Measurements from ENCODE around the gene MEDAG. TPM values are rescaled to one million over a fixed set of nuclear protein-coding genes. Genes with fewer than 3 reads are reported as not detected.

The MEDAG gene
- total RNA-seq, 1 experiment from 2014 or later: 0.67 TPM

DNA sequence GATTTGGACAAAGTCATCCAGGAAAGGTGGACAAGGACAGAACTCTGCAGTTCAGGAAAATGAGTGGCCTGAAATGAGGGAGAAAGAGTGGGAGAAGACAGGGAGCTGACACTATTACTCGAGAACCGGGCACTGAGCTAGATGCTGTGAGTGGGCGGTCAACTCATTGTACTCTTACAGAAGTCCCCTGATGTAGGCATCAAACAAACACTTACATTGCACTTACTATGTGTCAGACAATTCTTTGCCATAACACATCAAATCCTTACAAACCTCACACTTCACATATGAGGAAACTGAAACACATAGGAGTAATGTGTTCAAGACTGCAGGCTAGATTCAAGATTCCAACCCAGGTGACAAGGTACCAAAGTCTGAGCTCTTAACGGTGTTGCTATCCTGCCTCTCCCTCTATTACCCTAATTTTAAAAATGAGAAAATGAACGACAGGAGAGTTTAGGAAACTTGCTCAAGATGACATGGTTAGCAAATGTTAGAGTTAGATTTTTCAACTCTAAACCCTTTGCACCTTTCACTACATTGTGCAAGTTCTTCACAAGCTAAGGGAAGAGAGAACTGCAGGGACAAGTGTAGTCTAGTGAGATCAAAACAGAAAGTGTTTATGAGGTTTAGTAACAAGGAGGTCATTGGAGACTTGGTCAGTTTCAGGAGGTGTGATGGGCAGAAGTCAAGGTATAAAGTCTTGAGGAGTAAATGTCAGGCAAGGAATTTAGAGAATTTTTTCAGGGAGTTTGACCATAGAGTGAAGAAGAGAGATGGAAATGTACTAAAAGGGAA is 4.9 kb upstream of the MEDAG start:
- H3K4me3 ChIP-seq (ENCODE audit: low read depth in 2 of 2, low read length in 2 of 2): no peak overlapping the region
- peaks cover 15% of the 10 kb centered on the region for H3K27me3 ChIP-seq (ENCODE audit: control insufficient read depth, insufficient read depth, low read length)
- TF ChIP-seq TCF7L2 (IDR thresholded peaks at IDR 0.05; ENCODE audit: low read depth, low read length) (no peak), SIN3A (IDR thresholded peaks at IDR 0.05; ENCODE audit: borderline replicate concordance, insufficient read depth, low read depth, low read length) (no peak), POLR2AphosphoS5 (IDR thresholded peaks at IDR 0.05; ENCODE audit: low read depth, low read length) (no peak)
- TF ChIP-seq, protein P1, sequence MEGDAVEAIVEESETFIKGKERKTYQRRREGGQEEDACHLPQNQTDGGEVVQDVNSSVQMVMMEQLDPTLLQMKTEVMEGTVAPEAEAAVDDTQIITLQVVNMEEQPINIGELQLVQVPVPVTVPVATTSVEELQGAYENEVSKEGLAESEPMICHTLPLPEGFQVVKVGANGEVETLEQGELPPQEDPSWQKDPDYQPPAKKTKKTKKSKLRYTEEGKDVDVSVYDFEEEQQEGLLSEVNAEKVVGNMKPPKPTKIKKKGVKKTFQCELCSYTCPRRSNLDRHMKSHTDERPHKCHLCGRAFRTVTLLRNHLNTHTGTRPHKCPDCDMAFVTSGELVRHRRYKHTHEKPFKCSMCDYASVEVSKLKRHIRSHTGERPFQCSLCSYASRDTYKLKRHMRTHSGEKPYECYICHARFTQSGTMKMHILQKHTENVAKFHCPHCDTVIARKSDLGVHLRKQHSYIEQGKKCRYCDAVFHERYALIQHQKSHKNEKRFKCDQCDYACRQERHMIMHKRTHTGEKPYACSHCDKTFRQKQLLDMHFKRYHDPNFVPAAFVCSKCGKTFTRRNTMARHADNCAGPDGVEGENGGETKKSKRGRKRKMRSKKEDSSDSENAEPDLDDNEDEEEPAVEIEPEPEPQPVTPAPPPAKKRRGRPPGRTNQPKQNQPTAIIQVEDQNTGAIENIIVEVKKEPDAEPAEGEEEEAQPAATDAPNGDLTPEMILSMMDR (IDR thresholded peaks at IDR 0.05): no peak
- TF ChIP-seq, protein P2, sequence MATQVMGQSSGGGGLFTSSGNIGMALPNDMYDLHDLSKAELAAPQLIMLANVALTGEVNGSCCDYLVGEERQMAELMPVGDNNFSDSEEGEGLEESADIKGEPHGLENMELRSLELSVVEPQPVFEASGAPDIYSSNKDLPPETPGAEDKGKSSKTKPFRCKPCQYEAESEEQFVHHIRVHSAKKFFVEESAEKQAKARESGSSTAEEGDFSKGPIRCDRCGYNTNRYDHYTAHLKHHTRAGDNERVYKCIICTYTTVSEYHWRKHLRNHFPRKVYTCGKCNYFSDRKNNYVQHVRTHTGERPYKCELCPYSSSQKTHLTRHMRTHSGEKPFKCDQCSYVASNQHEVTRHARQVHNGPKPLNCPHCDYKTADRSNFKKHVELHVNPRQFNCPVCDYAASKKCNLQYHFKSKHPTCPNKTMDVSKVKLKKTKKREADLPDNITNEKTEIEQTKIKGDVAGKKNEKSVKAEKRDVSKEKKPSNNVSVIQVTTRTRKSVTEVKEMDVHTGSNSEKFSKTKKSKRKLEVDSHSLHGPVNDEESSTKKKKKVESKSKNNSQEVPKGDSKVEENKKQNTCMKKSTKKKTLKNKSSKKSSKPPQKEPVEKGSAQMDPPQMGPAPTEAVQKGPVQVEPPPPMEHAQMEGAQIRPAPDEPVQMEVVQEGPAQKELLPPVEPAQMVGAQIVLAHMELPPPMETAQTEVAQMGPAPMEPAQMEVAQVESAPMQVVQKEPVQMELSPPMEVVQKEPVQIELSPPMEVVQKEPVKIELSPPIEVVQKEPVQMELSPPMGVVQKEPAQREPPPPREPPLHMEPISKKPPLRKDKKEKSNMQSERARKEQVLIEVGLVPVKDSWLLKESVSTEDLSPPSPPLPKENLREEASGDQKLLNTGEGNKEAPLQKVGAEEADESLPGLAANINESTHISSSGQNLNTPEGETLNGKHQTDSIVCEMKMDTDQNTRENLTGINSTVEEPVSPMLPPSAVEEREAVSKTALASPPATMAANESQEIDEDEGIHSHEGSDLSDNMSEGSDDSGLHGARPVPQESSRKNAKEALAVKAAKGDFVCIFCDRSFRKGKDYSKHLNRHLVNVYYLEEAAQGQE (IDR thresholded peaks at IDR 0.05; ENCODE audit: insufficient read depth in 1 of 2, low read depth in 2 of 2, low read length in 1 of 2): no peak
- ATAC-seq: no peak
- in situ Hi-C loops (cut with HindIII; ENCODE audit: low pct_unique_long_range_greater_than_20kb, low sequenced_read_pairs) (no loop called here), intact Hi-C loops (cut with micrococcal nuclease; ENCODE audit: unreplicated experiment) (no loop called here)
- H3K27ac ChIP-seq (ENCODE audit: low read length): no peak overlapping the region
- DNase-seq (ENCODE audit: low read depth, low spot score): no peak
- no peaks in the 10 kb centered on the region for H3K9me3 ChIP-seq (ENCODE audit: control insufficient read depth, insufficient read depth, low read depth, low read length)
- no TSS peak for BruUV-seq (replicated peaks)
- H3K4me1 ChIP-seq (ENCODE audit: control insufficient read depth, insufficient read depth, low read length): no peaks in the 10 kb centered on the region; the same call in 1 of the 2 replicates
- CTCF ChIA-PET: no interaction called here
- POLR2A ChIA-PET: no interaction called here
- H3K36me3 ChIP-seq (ENCODE audit: control insufficient read depth, insufficient read depth, low read length): no peaks in the 10 kb centered on the region

DNA sequence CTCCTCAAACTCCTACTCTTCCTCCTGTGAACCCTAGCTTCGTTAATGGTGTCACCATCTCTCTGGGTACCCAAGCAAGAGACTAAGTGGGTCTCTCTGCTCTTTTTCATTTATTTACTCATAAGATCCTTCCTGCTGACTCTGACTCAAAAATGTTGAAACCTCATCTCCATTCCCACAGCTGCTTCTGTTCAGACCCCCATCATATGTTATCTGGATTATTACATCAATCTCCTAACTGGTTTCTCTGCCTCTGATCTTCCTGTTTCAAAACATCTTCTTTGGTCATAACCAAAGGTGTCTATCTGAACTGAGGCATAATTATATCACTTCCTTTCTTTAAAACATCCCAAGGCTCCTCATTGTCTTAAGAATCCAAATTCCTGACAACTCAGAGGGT is 2.0 kb upstream of the MEDAG start:
- intact Hi-C loops (cut with micrococcal nuclease; ENCODE audit: unreplicated experiment): no loop called here
- BruUV-seq (replicated peaks): no TSS peak
- Histone ChIP-seq H3K4me1 (ENCODE audit: control insufficient read depth, insufficient read depth, low read length) (peaks cover 8% of the 10 kb centered on the region), H3K36me3 (ENCODE audit: control insufficient read depth, insufficient read depth, low read length) (no peaks in the 10 kb centered on the region), H3K27ac (ENCODE audit: low read length) (no peak overlapping the region), H3K9me3 (ENCODE audit: control insufficient read depth, insufficient read depth, low read depth, low read length) (no peaks in the 10 kb centered on the region), H3K27me3 (ENCODE audit: control insufficient read depth, insufficient read depth, low read length) (peaks cover 15% of the 10 kb centered on the region), H3K4me3 (ENCODE audit: low read depth in 2 of 2, low read length in 2 of 2) (no peak overlapping the region)
- CTCF ChIA-PET: no interaction called here
- DNase-seq (ENCODE audit: low read depth, low spot score) (no peak), ATAC-seq (no peak)
- TF ChIP-seq, protein P2 (IDR thresholded peaks at IDR 0.05; ENCODE audit: insufficient read depth in 1 of 2, low read depth in 2 of 2, low read length in 1 of 2): no peak
- TF ChIP-seq, protein P1 (IDR thresholded peaks at IDR 0.05): no peak
- TF ChIP-seq POLR2AphosphoS5 (IDR thresholded peaks at IDR 0.05; ENCODE audit: low read depth, low read length): no peak
- TF ChIP-seq TCF7L2 (IDR thresholded peaks at IDR 0.05; ENCODE audit: low read depth, low read length): no peak
- no peak for TF ChIP-seq SIN3A (IDR thresholded peaks at IDR 0.05; ENCODE audit: borderline replicate concordance, insufficient read depth, low read depth, low read length)
- in situ Hi-C loops (cut with HindIII; ENCODE audit: low pct_unique_long_range_greater_than_20kb, low sequenced_read_pairs): no loop called here
- POLR2A ChIA-PET: no interaction called here

Data from Panc1 (cell line).